Measurements from ENCODE around the gene GPR17. TPM values are rescaled to one million over a fixed set of nuclear protein-coding genes. Genes with fewer than 3 reads are reported as not detected.

GPR17 gene, protein sequence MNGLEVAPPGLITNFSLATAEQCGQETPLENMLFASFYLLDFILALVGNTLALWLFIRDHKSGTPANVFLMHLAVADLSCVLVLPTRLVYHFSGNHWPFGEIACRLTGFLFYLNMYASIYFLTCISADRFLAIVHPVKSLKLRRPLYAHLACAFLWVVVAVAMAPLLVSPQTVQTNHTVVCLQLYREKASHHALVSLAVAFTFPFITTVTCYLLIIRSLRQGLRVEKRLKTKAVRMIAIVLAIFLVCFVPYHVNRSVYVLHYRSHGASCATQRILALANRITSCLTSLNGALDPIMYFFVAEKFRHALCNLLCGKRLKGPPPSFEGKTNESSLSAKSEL
- total RNA-seq, result not detected in 2 replicates

DNA sequence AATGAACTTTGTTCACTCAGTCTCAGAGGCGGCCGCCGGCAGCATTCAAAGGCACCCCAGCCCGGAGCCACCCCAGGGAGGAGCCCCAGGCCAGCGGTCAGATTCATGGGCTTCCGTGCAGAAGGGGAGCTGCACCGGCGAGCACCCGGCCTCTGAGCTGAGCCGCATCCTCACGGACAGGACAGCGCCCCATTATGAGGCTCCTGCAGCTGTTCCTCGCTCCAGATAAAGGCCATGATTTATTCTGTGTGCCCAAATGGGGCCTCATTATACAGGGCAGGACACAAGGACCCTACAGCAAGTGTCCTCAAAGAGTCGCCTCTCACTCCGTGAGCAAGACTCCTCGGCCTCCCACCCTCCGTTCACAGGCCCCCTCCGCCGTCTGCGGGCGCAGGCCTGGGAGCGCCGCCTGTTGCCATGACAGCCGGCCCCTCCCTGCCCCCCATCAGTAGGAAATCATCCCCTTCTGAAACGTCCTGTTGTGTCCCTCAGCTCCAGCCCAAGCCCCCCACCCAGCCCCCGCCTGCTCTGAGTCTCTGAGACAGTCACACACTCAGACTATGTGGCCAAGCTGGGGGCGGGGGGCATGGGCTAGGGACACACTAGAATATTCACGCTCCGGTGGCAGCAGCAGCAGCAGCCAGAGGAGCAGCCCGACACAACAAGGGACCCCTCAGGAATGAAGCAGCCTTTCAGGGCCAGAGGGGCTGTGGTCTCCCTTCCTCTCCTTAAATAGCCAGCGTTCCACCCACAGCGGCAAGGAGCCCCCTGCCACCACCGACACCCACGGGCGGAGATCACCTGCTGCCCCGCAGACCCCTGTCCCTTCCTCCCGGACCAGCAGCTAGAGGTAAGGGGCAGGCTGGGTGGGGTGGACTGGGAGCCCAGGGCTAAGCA, at the start of gene GPR17:
Gene GPR17, plus strand, starts transcription at position 759 of the 897 bp plus-strand sequence. CDS start 4,583 bp downstream, outside the sequence.

GRCh38 chr2:127675331-127676261, 29.6 kb downstream of the GPR17 start, which contains the start of gene LIMS2:
TSS of gene LIMS2 (minus strand) at chr2:127675530. CDS start at chr2:127675024, 506 bp downstream.

GRCh38 chr2:127701193-127701650, 55.3 kb downstream of the GPR17 start, which contains the start of gene SFT2D3:
TSS of gene SFT2D3 (plus strand) at chr2:127701497. CDS start at chr2:127701529, 32 bp downstream.

Other genes starting within 250 kb of the GPR17 start
- not detected in 2 replicates for gene PROC, start 227.7 kb upstream of the GPR17 start, total RNA-seq
- 21.7 and 37.5 TPM in 2 replicates for gene IWS1, start 119.7 kb upstream of the GPR17 start, total RNA-seq
- gene MYO7B, start 110.5 kb upstream of the GPR17 start, total RNA-seq, result 0.06 TPM in 1 of 2 replicates, not detected in the other
- 0.34 and 1.1 TPM in 2 replicates for gene LIMS2, start 29.4 kb downstream of the GPR17 start, total RNA-seq
- gene SFT2D3, start 55.3 kb downstream of the GPR17 start, total RNA-seq, result 5.7 and 6.8 TPM in 2 replicates
- 15.0 and 17.5 TPM in 2 replicates for gene WDR33, start 165.0 kb downstream of the GPR17 start, total RNA-seq
- 7.9 and 10.2 TPM in 2 replicates for gene POLR2D, start 212.0 kb downstream of the GPR17 start, total RNA-seq
- 9.2 and 10.7 TPM in 2 replicates for gene AMMECR1L, start 239.8 kb downstream of the GPR17 start, total RNA-seq

Measured in cardiac ventricle fibroblast (primary cell).